ENCODE results near the gene PRKCH.

DNA sequence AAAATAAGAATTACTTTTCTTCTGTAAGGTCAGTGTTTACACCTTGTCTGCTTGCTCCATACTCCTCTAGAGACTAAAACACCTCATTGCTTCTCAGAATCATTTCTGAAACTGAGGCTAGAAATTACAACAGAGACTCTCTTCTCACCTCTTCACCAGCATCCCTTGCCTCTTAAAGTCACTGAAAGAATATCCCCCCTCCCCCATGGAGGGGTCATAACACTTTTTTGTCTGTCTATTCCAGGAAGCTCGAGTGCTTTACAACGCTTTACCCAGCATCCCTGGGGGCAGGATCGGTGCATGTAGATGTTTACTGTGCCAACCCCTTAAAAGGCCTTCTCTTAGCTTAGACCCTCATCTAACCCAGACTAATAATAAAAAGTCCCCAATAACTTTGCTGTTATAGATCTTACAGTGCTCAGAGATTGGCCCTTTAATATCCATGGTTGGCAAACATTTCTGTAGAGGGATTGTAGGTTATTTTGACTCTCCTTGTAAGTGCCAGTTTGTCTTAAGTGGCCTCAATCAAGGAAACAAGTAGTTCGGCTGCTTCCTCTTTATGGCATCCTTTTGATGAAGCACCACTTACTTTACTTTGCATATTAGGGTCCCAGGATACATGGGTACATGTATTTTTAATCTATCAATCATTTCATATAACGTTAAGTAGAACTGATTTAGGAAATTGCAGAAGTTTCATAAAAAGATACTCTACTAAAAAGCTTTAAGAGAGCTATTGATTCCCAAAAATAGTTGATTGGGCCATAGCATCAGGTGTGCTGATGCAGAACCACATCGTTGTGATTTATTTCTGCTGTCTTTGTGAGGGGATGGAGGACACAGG lies 29.3 kb downstream of the PRKCH start:
- TF ChIP-seq, protein P1, sequence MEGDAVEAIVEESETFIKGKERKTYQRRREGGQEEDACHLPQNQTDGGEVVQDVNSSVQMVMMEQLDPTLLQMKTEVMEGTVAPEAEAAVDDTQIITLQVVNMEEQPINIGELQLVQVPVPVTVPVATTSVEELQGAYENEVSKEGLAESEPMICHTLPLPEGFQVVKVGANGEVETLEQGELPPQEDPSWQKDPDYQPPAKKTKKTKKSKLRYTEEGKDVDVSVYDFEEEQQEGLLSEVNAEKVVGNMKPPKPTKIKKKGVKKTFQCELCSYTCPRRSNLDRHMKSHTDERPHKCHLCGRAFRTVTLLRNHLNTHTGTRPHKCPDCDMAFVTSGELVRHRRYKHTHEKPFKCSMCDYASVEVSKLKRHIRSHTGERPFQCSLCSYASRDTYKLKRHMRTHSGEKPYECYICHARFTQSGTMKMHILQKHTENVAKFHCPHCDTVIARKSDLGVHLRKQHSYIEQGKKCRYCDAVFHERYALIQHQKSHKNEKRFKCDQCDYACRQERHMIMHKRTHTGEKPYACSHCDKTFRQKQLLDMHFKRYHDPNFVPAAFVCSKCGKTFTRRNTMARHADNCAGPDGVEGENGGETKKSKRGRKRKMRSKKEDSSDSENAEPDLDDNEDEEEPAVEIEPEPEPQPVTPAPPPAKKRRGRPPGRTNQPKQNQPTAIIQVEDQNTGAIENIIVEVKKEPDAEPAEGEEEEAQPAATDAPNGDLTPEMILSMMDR (conservative IDR thresholded peaks at IDR 0.05; ENCODE audit: low read depth, low read length): no peak
- TF ChIP-seq EZH2 (IDR thresholded peaks at IDR 0.05; ENCODE audit: low read length, unreplicated experiment) (no peak), EZH2phosphoT487 (IDR thresholded peaks at IDR 0.05; ENCODE audit: borderline replicate concordance, low read length) (no peak)
